PFSK-1 (cell line): Measurements from ENCODE around the gene LRRC4C.

Experiments
- POLR2AphosphoS5 ChIP-seq: IDR thresholded peaks from 2 replicates; pipeline ENCODE4 v1.6.1; 2012; ENCODE audit warnings: low read depth, mild to moderate bottlenecking, control low read depth, low read length, moderate library complexity
- TAF1 ChIP-seq: IDR thresholded peaks from 2 replicates; pipeline ENCODE4 v1.6.1; 2012; ENCODE audit warnings: low read length, control low read depth, borderline replicate concordance; ENCODE audit not compliant: insufficient read depth

GRCh38 chr11:40134820-40135570, 1324.5 kb downstream of the LRRC4C start:
- 0 out of 2 replicates have a peak, but pooled peaks have one; percentile 11 for TF ChIP-seq TAF1
- no peak for TF ChIP-seq POLR2AphosphoS5
